Fibroblast of mammary gland (primary cell): ENCODE data around the gene TAF12.

ENCODE experiments used
- DNase-seq: peaks from one replicate; pipeline ENCODE4 v3.0.0-alpha.2; 2010; ENCODE audit warnings: low read depth
- H3K4me3 ChIP-seq: 2 replicates; pipeline ENCODE4 v1.5.1; 2011; ENCODE audit warnings: low read depth, mild to moderate bottlenecking, low read length, moderate library complexity; ENCODE audit not compliant: control insufficient read depth
- CTCF ChIP-seq: conservative IDR thresholded peaks from 2 replicates; pipeline ENCODE4 v1.5.1; 2011; ENCODE audit warnings: low read depth, low read length, inconsistent platforms; ENCODE audit not compliant: control insufficient read depth, insufficient read depth

The TAF12 gene

GRCh38 chr1:28566931-28567330 is 75.9 kb downstream of the TAF12 start:
- no peak for DNase-seq
- no peak for TF ChIP-seq CTCF
- H3K4me3 ChIP-seq = no peak overlapping the region

- TF ChIP-seq CTCF = no peak
- H3K4me3 ChIP-seq = no peak overlapping the region
- DNase-seq = no peak
Observed at GRCh38 chr1:28565726-28566125, 77.1 kb downstream of the TAF12 start.

- no peak overlapping the region for H3K4me3 ChIP-seq
- no peak for DNase-seq
- TF ChIP-seq CTCF = no peak
Observed at GRCh38 chr1:28565040-28565439, 77.8 kb downstream of the TAF12 start.

GRCh38 chr1:28564310-28564709 is 78.6 kb downstream of the TAF12 start:
- DNase-seq = no peak
- H3K4me3 ChIP-seq = no peak overlapping the region
- TF ChIP-seq CTCF = no peak

GRCh38 chr1:28560886-28561285 is 82.0 kb downstream of the TAF12 start:
- DNase-seq = no peak
- no peak for TF ChIP-seq CTCF

More at GRCh38 chr1:28560886-28561285, 82.0 kb downstream of the TAF12 start:
- H3K4me3 ChIP-seq = no peak overlapping the region
